HepG2 (cell line): Measurements from ENCODE around the gene ESR1. TPM values are rescaled to one million over a fixed set of nuclear protein-coding genes. Genes with fewer than 3 reads are reported as not detected.

ENCODE experiments used
- FOXK2 ChIP-seq: fragments of 450-650 bp; IDR thresholded peaks from 2 replicates; pipeline ENCODE4 v1.6.1; 2016
- HNF4G ChIP-seq, 2 experiments: sonication (generic) in 1 of 2; formaldehyde crosslinking in 1 of 2; IDR thresholded peaks; 2 replicates each; pipeline versions ENCODE4 v1.4.0 to v1.6.1; 2011 to 2020; ENCODE audit warnings: borderline replicate concordance in 2 of 2, low read depth in 2 of 2, mild to moderate bottlenecking in 2 of 2, low read length in 1 of 2, missing genetic modification reagents in 1 of 2, moderate library complexity in 1 of 2
- IRF9 ChIP-seq: sonication (generic); formaldehyde crosslinking; IDR thresholded peaks from 2 replicates; pipeline ENCODE4 v1.8.0; 2022; ENCODE audit warnings: missing genetic modification reagents, mild to moderate bottlenecking, borderline replicate concordance
- KIAA2018 ChIP-seq: sonication (generic); formaldehyde crosslinking; IDR thresholded peaks from 2 replicates; pipeline ENCODE4 v1.5.0; 2020; ENCODE audit warnings: mild to moderate bottlenecking, missing genetic modification reagents, borderline replicate concordance
- MEIS2 ChIP-seq: sonication (generic); formaldehyde crosslinking; IDR thresholded peaks from 2 replicates; pipeline ENCODE4 v1.9.0; 2021; ENCODE audit warnings: mild to moderate bottlenecking, missing genetic modification reagents
- PBX2 ChIP-seq: IDR thresholded peaks from 2 replicates; pipeline ENCODE4 v1.6.1; 2016; ENCODE audit warnings: control low read depth
- SMARCC2 ChIP-seq: fragments of 450-650 bp; IDR thresholded peaks from 2 replicates; pipeline ENCODE4 v1.6.1; 2017; ENCODE audit warnings: antibody characterized with exemption, mild to moderate bottlenecking
- ZNF124 ChIP-seq: sonication (generic); formaldehyde crosslinking; IDR thresholded peaks from 2 replicates; pipeline ENCODE4 v1.4.0; 2020; ENCODE audit warnings: missing genetic modification reagents
- ZNF367 ChIP-seq: sonication (generic); formaldehyde crosslinking; IDR thresholded peaks from 2 replicates; pipeline ENCODE4 v1.4.0; 2020; ENCODE audit warnings: missing genetic modification reagents, borderline replicate concordance
- ZNF703 ChIP-seq: sonication (generic); formaldehyde crosslinking; IDR thresholded peaks from 2 replicates; pipeline ENCODE4 v1.5.1; 2020; ENCODE audit warnings: missing genetic modification reagents, mild to moderate bottlenecking, moderate library complexity, borderline replicate concordance
- ZNF816 ChIP-seq: sonication (generic); formaldehyde crosslinking; IDR thresholded peaks from 2 replicates; pipeline ENCODE4 v1.8.0; 2022; ENCODE audit warnings: missing genetic modification reagents, mild to moderate bottlenecking, borderline replicate concordance
- polyA plus RNA-seq, 8 experiments: library from polyadenylated mRNA; depleted of rRNA in 3 of 8; stranded (reverse) in 7 of 8; unstranded in 1 of 8; fragments of >200 nt; fragmentation: Illumina TruSeq in 4 of 8; extraction: Trizol in 4 of 8; gene quantifications; 2 replicates each; pipeline versions ENCODE4 v1.2.1 to v1.2.3, GENCODE V29; 2011 to 2016; ENCODE audit warnings: low read depth in 4 of 8, missing spikeins in 1 of 8, mixed read lengths in 1 of 8; ENCODE audit not compliant: insufficient read depth in 1 of 8
- total RNA-seq, 5 experiments: library from RNA; depleted of rRNA; stranded (reverse); fragments of >200 nt; fragmentation: Illumina TruSeq; extraction: Trizol; gene quantifications; 2 replicates each; pipeline ENCODE4 v1.2.3, GENCODE V29; 2016; ENCODE audit warnings: low read depth in 1 of 5
- TF ChIP-seq, protein P1 (sequence below): sonication (generic); formaldehyde crosslinking; conservative IDR thresholded peaks from 2 replicates; pipeline ENCODE4 v1.4.0; 2020; ENCODE audit warnings: missing genetic modification reagents
- TF ChIP-seq, protein P2 (sequence below): IDR thresholded peaks from 2 replicates; pipeline ENCODE4 v1.6.1; 2016

Gene ESR1
- total and polyA plus RNA-seq, 2 of the 13 experiments (the other 11 are each of a cell fraction or from before 2014, with no cell fraction given), result not detected

DNA sequence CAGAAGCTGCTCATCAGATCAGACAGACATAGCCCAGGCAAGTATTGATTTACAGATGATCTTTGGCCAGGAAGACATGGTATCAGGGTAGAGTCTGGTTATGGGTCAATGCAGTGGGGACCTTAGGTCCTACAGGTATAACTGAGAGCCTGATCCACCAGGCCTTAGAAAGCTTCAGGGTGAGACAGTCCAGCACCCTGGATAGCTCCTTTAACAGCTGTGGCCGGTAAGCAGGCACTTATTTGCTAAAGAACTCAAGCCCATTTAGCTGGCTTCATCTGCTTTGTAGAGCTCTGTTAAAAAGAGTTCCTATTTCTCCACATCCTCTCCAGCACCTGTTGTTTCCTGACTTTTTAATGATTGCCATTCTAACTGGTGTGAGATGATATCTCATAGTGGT is 39.6 kb downstream of the ESR1 start (continued):
- TF ChIP-seq IRF9 (CRISPR knock-in tag) (no peak), SMARCC2 (no peak), KIAA2018 (no peak), MEIS2 (CRISPR knock-in tag) (0 out of 2 replicates have a peak, but pooled peaks have one; percentile 51), ZNF367 (no peak), PBX2 (CRISPR knock-in tag) (no peak), ZNF703 (CRISPR knock-in tag) (no peak), ZNF816 (CRISPR knock-in tag) (no peak), FOXK2 (no peak), HNF4G (IDR thresholded peaks at IDR 0.05; ENCODE audit: borderline replicate concordance, low read depth, low read length) (no peak), HNF4G (CRISPR knock-in tag; IDR thresholded peaks at IDR 0.05; ENCODE audit: borderline replicate concordance, low read depth) (no peak), ZNF124 (CRISPR knock-in tag) (no peak)
- TF ChIP-seq, protein P1, sequence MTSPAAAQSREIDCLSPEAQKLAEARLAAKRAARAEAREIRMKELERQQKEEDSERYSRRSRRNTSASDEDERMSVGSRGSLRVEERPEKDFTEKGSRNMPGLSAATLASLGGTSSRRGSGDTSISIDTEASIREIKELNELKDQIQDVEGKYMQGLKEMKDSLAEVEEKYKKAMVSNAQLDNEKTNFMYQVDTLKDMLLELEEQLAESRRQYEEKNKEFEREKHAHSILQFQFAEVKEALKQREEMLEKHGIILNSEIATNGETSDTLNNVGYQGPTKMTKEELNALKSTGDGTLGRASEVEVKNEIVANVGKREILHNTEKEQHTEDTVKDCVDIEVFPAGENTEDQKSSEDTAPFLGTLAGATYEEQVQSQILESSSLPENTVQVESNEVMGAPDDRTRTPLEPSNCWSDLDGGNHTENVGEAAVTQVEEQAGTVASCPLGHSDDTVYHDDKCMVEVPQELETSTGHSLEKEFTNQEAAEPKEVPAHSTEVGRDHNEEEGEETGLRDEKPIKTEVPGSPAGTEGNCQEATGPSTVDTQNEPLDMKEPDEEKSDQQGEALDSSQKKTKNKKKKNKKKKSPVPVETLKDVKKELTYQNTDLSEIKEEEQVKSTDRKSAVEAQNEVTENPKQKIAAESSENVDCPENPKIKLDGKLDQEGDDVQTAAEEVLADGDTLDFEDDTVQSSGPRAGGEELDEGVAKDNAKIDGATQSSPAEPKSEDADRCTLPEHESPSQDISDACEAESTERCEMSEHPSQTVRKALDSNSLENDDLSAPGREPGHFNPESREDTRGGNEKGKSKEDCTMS, result no peak
- TF ChIP-seq, protein P2, sequence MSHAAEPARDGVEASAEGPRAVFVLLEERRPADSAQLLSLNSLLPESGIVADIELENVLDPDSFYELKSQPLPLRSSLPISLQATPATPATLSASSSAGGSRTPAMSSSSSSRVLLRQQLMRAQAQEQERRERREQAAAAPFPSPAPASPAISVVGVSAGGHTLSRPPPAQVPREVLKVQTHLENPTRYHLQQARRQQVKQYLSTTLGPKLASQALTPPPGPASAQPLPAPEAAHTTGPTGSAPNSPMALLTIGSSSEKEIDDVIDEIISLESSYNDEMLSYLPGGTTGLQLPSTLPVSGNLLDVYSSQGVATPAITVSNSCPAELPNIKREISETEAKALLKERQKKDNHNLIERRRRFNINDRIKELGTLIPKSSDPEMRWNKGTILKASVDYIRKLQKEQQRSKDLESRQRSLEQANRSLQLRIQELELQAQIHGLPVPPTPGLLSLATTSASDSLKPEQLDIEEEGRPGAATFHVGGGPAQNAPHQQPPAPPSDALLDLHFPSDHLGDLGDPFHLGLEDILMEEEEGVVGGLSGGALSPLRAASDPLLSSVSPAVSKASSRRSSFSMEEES (CRISPR knock-in tag), result peak; percentile 68; the same call in 1 of the 2 replicates
